Tibial artery (tissue), 4 donors: ENCODE results near the gene BCAN.
"Not testable (repeated sequence)": the region's sequence is repeated elsewhere in the genome, so short reads cannot be mapped to it uniquely, and the experiment has no call there.

Experiments used
- DNase-seq, 2 donors: peaks; one replicate each; pipeline ENCODE4 v3.0.0-alpha.2; 2019
- H3K27ac ChIP-seq, 2 donors: fragments of 200-600 bp; sonication (generic) in 1 of 2; 1 replicate in 1 of 2; 2 replicates in 1 of 2; pipeline ENCODE4 v1.5.1; 2018 to 2019; ENCODE audit warnings: mild to moderate bottlenecking in 1 of 2
- H3K27me3 ChIP-seq, 2 donors: fragments of 200-600 bp; sonication (generic) in 1 of 2; one replicate each; pipeline versions ENCODE4 v1.5.1 to v1.6.0; 2016 to 2019
- H3K36me3 ChIP-seq, 3 donors: fragments of 200-600 bp; sonication (generic) in 2 of 3; one replicate each; pipeline ENCODE4 v1.5.1; 2016 to 2019; ENCODE audit warnings: mild to moderate bottlenecking in 2 of 3
- H3K4me1 ChIP-seq, 4 donors: fragments of 200-600 bp; sonication (generic) in 2 of 4; 1 replicate in 3 of 4; 2 replicates in 1 of 4; pipeline ENCODE4 v1.5.1; 2016 to 2019
- H3K4me3 ChIP-seq, 2 donors: fragments of 200-600 bp; sonication (generic) in 1 of 2; 1 replicate in 1 of 2; 2 replicates in 1 of 2; pipeline ENCODE4 v1.5.1; 2018 to 2019; ENCODE audit warnings: mild to moderate bottlenecking in 2 of 2
- H3K9me3 ChIP-seq, 3 donors: fragments of 200-600 bp; sonication (generic) in 1 of 3; one replicate each; pipeline ENCODE4 v1.5.1; 2016 to 2019
- CTCF ChIP-seq, 2 experiments: fragments of 200-600 bp in 1 of 2; fragments of 450-650 bp in 1 of 2; IDR thresholded peaks; one replicate each; pipeline ENCODE4 v1.5.1; 2017 to 2019; ENCODE audit warnings: antibody characterized with exemption in 2 of 2, mild to moderate bottlenecking in 1 of 2, moderate library complexity in 1 of 2
- intact Hi-C: fragments of 100-400 bp; cut with DNase I; formaldehyde crosslinking; loops from one replicate; pipeline ENCODE4 v1.15.0; 2023; ENCODE audit warnings: low total_unique reads

BCAN gene

GRCh38 chr1:156608036-156608674, 33.8 kb upstream of the BCAN start:
- Histone ChIP-seq H3K27me3 (no peaks in the 10 kb centered on the region), H3K4me1 (peaks cover 0 to 6% (median 0%) of the 10 kb centered on the region in 4 donors), H3K9me3 (no peaks in the 10 kb centered on the region), H3K4me3 (no peak overlapping the region), H3K36me3 (no peaks in the 10 kb centered on the region), H3K27ac (peak overlapping the region in 1 of 2 donors; percentile 14)
- no peak for DNase-seq
- TF ChIP-seq CTCF (IDR thresholded peaks at IDR 0.05), result peak; percentile 83 to 89
- intact Hi-C loops, result loop anchor here (5.0 kb wide), 2 partner anchors 156 to 221 kb away; no protein-coding TSS in a partner anchor

DNA sequence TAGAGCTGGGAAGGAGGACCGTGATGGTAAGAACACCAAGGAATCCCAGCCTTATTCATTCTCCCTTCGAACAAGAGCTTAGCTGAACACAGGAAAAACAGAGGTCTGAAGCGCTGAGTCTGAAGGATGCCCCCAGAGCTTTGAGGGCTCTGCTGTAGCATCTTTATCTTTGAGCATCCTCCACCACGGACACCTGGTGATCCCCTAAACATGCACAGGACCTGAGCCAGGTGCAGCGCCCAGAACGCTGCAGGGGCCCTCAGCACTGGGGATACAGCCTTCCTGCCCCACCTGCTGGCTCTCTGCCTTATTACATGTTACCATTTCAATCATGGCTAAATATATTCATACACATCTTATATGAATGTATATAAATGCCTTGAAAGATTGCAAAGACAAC, 32.9 kb upstream of the BCAN start:
- Histone ChIP-seq H3K9me3 (no peaks in the 10 kb centered on the region), H3K4me3 (no peak overlapping the region), H3K36me3 (no peaks in the 10 kb centered on the region), H3K27me3 (no peaks in the 10 kb centered on the region), H3K4me1 (peaks cover 0 to 6% (median 0%) of the 10 kb centered on the region in 4 donors), H3K27ac (no peak overlapping the region)
- intact Hi-C loops, result loop anchor here (5.0 kb wide), 2 partner anchors 157 to 222 kb away; no protein-coding TSS in a partner anchor
- TF ChIP-seq CTCF (IDR thresholded peaks at IDR 0.05), result peak in 1 of 2 experiments; percentile 12
- DNase-seq, result no peak

DNA sequence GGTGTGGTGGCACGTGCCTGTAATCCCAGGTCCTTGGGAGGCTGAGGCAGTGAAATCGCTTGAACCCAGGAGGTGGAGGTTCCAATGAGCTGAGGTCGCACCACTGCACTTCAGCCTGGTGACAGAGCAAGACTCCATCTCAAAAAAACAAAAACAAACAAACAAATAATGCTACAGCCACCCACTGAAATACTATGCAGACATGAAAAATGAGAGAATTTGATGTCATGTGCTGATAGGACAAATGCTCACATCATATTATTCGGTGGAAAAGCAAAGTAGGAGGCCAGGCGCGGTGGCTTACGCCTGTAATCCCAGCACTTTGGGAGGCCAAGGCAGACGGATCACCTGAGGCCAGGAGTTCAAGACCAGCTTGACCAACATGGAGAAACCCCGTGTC, 31.8 kb upstream of the BCAN start:
- H3K4me3 ChIP-seq, DNase-seq, H3K27ac ChIP-seq, H3K27me3 ChIP-seq, H3K36me3 ChIP-seq, intact Hi-C loops, H3K9me3 ChIP-seq: not testable (repeated sequence)
- peaks cover 0 to 16% (median 3%) of the 10 kb centered on the region in 4 donors for H3K4me1 ChIP-seq

DNA sequence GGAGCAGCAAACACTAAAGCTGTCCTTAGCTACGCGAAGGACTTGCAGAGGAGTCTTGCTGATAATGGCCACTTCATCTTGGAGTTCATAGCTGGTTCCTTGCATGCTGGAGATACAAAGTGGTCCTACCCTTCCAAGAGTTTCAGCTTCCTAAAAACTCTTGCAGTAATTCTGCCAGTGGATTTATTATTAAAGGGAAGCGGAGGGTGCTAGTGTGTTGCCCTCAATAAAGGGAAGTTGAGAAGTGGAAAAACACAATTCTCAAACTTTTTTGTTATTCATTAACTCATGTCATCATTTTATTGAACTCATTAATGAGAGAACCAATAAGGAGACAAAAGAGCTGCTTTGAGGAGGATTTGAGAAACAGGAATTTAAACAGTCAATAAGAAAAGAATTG, 29.3 kb upstream of the BCAN start:
- no peak for DNase-seq
- no peak overlapping the region for H3K27ac ChIP-seq
- H3K4me3 ChIP-seq, result no peak overlapping the region
- H3K36me3 ChIP-seq, result no peaks in the 10 kb centered on the region
- peaks cover 0 to 37% (median 20%) of the 10 kb centered on the region in 4 donors for H3K4me1 ChIP-seq
- no peak for TF ChIP-seq CTCF (IDR thresholded peaks at IDR 0.05)
- intact Hi-C loops, result no loop called here
- H3K27me3 ChIP-seq, result no peaks in the 10 kb centered on the region
- H3K9me3 ChIP-seq, result no peaks in the 10 kb centered on the region

- Histone ChIP-seq H3K27ac (peak overlapping the region; percentile 74 to 79), H3K27me3 (no peaks in the 10 kb centered on the region), H3K36me3 (no peaks in the 10 kb centered on the region), H3K9me3 (no peaks in the 10 kb centered on the region), H3K4me3 (peak overlapping the region; percentile 4 to 32), H3K4me1 (peaks cover 0 to 31% (median 20%) of the 10 kb centered on the region in 4 donors)
- intact Hi-C loops, result no loop called here
- DNase-seq, result peak in 1 of 2 donors; percentile 73
- TF ChIP-seq CTCF (IDR thresholded peaks at IDR 0.05), result no peak
Measured at GRCh38 chr1:156615946-156616345, 26.0 kb upstream of the BCAN start.

GRCh38 chr1:156616463-156616862, 25.5 kb upstream of the BCAN start:
- H3K36me3 ChIP-seq, result no peaks in the 10 kb centered on the region
- H3K4me1 ChIP-seq, result peaks cover 0 to 31% (median 20%) of the 10 kb centered on the region in 4 donors
- no peak for TF ChIP-seq CTCF (IDR thresholded peaks at IDR 0.05)
- peak overlapping the region; percentile 74 to 79 for H3K27ac ChIP-seq
- intact Hi-C loops, result no loop called here
- no peaks in the 10 kb centered on the region for H3K27me3 ChIP-seq
- peak overlapping the region; percentile 4 to 32 for H3K4me3 ChIP-seq
- H3K9me3 ChIP-seq, result no peaks in the 10 kb centered on the region
- DNase-seq, result peak in 1 of 2 donors; percentile 76
